Right atrium auricular region (tissue), 2 donors: ENCODE data around the gene GAB2. TPM values are rescaled to one million over a fixed set of nuclear protein-coding genes. Genes with fewer than 3 reads are reported as not detected.
A peak's percentile ranks its signal among the peaks of the same experiment; 100 is the strongest.

Experiments
- DNase-seq: peaks from one replicate; pipeline ENCODE4 v3.0.0-alpha.2; 2019; ENCODE audit warnings: low spot score
- H3K27ac ChIP-seq, 2 donors: fragments of 200-600 bp; sonication (generic); 1 replicate in 1 of 2; 2 replicates in 1 of 2; pipeline ENCODE4 v1.5.1; 2016 to 2019
- H3K27me3 ChIP-seq, 2 donors: fragments of 200-600 bp; sonication (generic); one replicate each; pipeline versions ENCODE4 v1.5.1 to v1.6.0; 2017 to 2019
- H3K36me3 ChIP-seq: fragments of 200-600 bp; sonication (generic); one replicate; pipeline ENCODE4 v1.5.1; 2016
- H3K4me1 ChIP-seq, 2 donors: fragments of 200-600 bp; sonication (generic); one replicate each; pipeline versions ENCODE4 v1.5.1 to v1.6.0; 2017 to 2019
- H3K4me3 ChIP-seq, 2 donors: fragments of 200-600 bp; sonication (generic); 1 replicate in 1 of 2; 2 replicates in 1 of 2; pipeline ENCODE4 v1.5.1; 2017 to 2019; ENCODE audit warnings: mild to moderate bottlenecking in 1 of 2, moderate library complexity in 1 of 2
- H3K9me3 ChIP-seq, 2 donors: fragments of 200-600 bp; sonication (generic); one replicate each; pipeline ENCODE4 v1.5.1; 2019
- total RNA-seq, 2 donors: library from RNA; depleted of rRNA; stranded (reverse); fragments of >200 nt; gene quantifications; one replicate each; pipeline ENCODE4 v1.1.0, GENCODE V29; 2016
- TF ChIP-seq, protein P1 (sequence below), 2 donors: fragments of 200-600 bp; sonication (generic); IDR thresholded peaks; one replicate each; pipeline ENCODE4 v1.5.1; 2019; ENCODE audit warnings: antibody characterized with exemption in 2 of 2

GAB2 gene
- total RNA-seq, 2 donors from 2014 or later = 22.0 to 33.7 TPM

DNA sequence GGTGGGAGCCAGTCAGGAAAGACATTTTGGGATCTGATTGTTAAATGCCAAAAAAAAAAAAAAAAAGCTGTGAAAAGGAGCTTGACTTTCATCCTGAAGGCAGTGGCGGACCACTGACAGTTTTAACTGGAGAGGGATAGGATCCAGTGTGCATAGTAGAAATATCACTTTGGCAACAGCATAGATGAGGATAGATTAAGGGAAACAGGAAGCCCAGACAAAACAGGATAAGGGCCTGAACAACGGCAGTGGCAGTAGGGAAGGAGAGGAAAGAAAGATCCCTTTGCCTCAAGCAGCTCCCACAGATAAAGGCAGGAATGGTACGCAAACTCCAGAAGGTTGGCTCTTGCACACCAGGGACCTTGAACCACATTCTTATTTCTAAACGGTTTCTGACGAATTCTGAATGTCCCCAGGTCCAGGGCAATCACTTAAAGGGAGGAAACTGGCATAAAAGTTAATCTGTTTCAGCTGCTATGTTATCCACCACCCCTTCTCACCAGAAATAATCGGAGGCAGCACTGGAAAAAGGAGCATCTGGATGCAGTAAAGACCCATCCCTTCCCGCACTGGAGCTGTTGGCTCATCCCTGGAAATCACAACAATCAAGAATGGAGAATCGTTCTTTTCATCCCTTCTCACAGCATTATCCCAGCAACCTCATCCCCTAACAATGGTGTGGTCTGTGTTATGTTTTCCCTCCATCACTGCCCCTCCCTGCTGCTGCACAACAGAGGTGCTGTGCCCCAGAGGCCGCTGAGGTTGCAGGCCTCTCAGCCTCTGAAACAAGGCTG is 99.1 kb downstream of the GAB2 start:
- peak overlapping the region in 1 of 2 donors; percentile 30 for H3K27ac ChIP-seq
- TF ChIP-seq, protein P1, sequence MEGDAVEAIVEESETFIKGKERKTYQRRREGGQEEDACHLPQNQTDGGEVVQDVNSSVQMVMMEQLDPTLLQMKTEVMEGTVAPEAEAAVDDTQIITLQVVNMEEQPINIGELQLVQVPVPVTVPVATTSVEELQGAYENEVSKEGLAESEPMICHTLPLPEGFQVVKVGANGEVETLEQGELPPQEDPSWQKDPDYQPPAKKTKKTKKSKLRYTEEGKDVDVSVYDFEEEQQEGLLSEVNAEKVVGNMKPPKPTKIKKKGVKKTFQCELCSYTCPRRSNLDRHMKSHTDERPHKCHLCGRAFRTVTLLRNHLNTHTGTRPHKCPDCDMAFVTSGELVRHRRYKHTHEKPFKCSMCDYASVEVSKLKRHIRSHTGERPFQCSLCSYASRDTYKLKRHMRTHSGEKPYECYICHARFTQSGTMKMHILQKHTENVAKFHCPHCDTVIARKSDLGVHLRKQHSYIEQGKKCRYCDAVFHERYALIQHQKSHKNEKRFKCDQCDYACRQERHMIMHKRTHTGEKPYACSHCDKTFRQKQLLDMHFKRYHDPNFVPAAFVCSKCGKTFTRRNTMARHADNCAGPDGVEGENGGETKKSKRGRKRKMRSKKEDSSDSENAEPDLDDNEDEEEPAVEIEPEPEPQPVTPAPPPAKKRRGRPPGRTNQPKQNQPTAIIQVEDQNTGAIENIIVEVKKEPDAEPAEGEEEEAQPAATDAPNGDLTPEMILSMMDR (IDR thresholded peaks at IDR 0.05) = no peak
- DNase-seq = no peak
- H3K36me3 ChIP-seq = no peaks in the 10 kb centered on the region
- no peaks in the 10 kb centered on the region for H3K9me3 ChIP-seq
- H3K27me3 ChIP-seq = no peaks in the 10 kb centered on the region
- peaks cover 0 to 52% of the 10 kb centered on the region in 2 donors for H3K4me1 ChIP-seq
- H3K4me3 ChIP-seq = no peak overlapping the region

DNA sequence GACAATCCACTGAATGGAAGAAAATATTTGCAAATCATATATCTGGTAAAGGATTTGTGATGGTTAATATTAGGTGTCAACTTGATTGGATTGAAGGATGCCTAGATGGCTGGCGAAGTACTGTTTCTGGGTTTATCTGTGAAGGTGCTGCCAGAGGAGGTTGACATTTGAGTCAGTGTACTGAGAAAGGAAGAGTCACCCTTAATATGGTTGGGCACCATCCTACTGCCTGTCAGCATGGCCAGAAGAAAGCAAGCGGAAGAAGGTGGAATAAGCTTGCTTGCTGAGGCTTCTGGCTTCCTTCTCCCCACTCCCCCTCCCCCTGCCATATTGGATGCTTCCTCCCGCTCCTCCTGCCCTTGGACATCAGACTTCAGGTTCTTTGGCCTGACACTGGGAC is 101.9 kb downstream of the GAB2 start:
- Histone ChIP-seq H3K36me3 (no peaks in the 10 kb centered on the region), H3K9me3 (no peaks in the 10 kb centered on the region), H3K27ac (no peak overlapping the region), H3K27me3 (no peaks in the 10 kb centered on the region), H3K4me1 (peaks cover 0 to 80% of the 10 kb centered on the region in 2 donors), H3K4me3 (no peak overlapping the region)
- TF ChIP-seq, protein P1 (IDR thresholded peaks at IDR 0.05) = no peak
- DNase-seq = no peak

DNA sequence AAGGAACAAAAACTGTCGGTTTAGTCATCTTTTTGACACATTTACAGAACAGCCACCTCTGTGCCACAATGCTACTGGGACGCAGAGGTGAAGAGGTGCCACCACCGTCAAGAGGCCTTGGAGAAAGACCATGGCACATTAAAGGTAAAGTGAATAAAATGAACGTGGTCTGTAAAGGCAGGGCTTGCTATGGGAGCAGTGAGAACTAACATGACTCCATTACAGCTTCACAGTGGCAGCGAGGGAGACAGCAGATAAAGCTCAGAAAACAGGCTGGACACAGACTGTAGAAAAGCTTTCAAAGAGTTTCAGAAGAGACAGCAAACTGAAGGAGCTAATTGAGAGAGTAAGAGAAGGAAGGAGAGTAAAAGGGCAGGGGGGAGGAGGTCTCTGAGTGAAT is 102.9 kb downstream of the GAB2 start:
- DNase-seq = no peak
- H3K36me3 ChIP-seq = no peaks in the 10 kb centered on the region

DNA sequence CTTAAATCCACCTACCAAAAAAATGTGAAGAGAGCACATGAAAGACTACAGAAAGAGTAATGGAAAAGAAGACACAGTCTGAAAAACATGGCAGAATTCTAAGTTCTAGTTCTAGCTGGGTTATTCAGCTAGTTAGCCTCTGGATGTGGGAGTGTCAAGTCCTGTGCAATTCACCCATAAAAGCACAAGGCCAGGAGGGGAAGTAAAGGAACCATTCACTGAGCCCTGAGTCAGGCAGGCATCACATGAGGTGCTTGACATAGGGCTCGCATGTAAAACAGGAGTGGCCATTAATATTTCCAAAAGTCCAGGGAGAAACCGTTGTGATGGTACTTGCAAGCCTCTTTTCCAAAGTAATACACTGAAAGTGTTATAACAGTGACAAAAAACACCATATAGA is 103.7 kb downstream of the GAB2 start:
- Histone ChIP-seq H3K27ac (peak overlapping the region in 1 of 2 donors; percentile 83), H3K4me3 (no peak overlapping the region), H3K9me3 (no peaks in the 10 kb centered on the region), H3K27me3 (no peaks in the 10 kb centered on the region), H3K36me3 (no peaks in the 10 kb centered on the region), H3K4me1 (peaks cover 0 to 78% of the 10 kb centered on the region in 2 donors)
- no peak for DNase-seq
- TF ChIP-seq, protein P1 (IDR thresholded peaks at IDR 0.05) = no peak

More for the DNA sequence above, 102.9 kb downstream of the GAB2 start:
- Histone ChIP-seq H3K27me3 (no peaks in the 10 kb centered on the region), H3K9me3 (no peaks in the 10 kb centered on the region), H3K4me1 (peaks cover 0 to 80% of the 10 kb centered on the region in 2 donors), H3K27ac (peak overlapping the region in 1 of 2 donors; percentile 83), H3K4me3 (no peak overlapping the region)
- TF ChIP-seq, protein P1 (IDR thresholded peaks at IDR 0.05) = no peak

DNA sequence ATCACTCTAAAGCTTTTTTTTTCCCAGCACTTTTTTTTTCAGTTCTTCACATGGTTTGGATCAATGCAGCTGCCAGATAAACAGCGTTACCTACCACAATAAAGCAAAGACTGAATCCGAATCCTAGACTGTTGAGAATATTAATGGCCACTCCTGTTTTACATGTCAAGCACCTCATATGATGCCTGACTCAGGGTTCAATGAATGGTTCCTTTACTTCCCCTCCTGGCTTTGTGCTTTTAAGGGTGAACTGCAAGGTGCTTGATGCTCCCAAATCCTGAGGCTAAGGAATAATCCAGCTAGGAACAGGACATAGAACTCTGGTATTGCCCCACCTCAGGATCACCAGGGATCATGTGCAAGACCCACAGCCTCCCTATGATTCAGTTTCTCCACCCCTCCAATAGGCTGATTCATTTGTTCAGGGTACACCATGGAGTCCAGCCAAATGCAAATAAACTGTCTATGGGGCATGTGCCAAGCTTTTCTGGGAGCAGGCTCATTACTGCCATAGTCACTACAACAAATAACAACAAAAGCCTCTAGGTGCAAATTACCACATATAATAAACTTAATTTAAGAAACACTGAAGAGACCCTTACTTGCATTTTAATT is 104.3 kb downstream of the GAB2 start:
- Histone ChIP-seq H3K9me3 (no peaks in the 10 kb centered on the region), H3K4me1 (peaks cover 0 to 72% of the 10 kb centered on the region in 2 donors), H3K36me3 (no peaks in the 10 kb centered on the region), H3K27me3 (no peaks in the 10 kb centered on the region), H3K27ac (peak overlapping the region; percentile 29 to 83), H3K4me3 (no peak overlapping the region)
- TF ChIP-seq, protein P1 (IDR thresholded peaks at IDR 0.05) = no peak
- peak; percentile 65 for DNase-seq
